IMR-90 (cell line): Measurements from ENCODE around the gene GGT6. TPM values are rescaled to one million over a fixed set of nuclear protein-coding genes. Genes with fewer than 3 reads are reported as not detected.

ENCODE experiments used
- ATAC-seq: fragments of 200-7000 bp; cut with Tn5 transposase; 2 replicates; pipeline ENCODE4 v1.9.1; 2020; ENCODE audit warnings: low read depth, mild to moderate bottlenecking, moderate library complexity
- BruUV-seq: library from RNA; stranded (reverse); fragments of 400-500 nt; replicated peaks from 2 replicates; lab custom pipeline; 2021; lab: Mats Ljungman, UMichigan
- CTCF ChIA-PET: fragments of 300-600 bp; formaldehyde crosslinking; extraction: SDS; loops from one replicate; lab custom pipeline; 2021; ENCODE audit warnings: antibody characterized with exemption; lab: Yijun Ruan, JAX
- POLR2A ChIA-PET: fragments of 300-600 bp; sonication (Branson Sonifier 250); formaldehyde crosslinking; loops from one replicate; lab custom pipeline; 2022; ENCODE audit warnings: antibody characterized with exemption; ENCODE audit not compliant: unreplicated experiment; lab: Charles Lee
- DNase-seq: peaks from one replicate; pipeline ENCODE4 v3.0.0; 2013
- H2AFZ ChIP-seq: replicated peaks from 2 replicates; pipeline ENCODE3; 2013; ENCODE audit warnings: low read length, mild to moderate bottlenecking; ENCODE audit not compliant: poor library complexity
- H2AK5ac ChIP-seq: 2 replicates; pipeline ENCODE4 v1.6.1; 2013; ENCODE audit warnings: low read depth, low read length, inconsistent platforms
- H2AK9ac ChIP-seq: replicated peaks from 2 replicates; pipeline ENCODE3; 2013; ENCODE audit warnings: mild to moderate bottlenecking, low read depth, low read length, moderate library complexity; ENCODE audit not compliant: poor library complexity
- H2BK120ac ChIP-seq: 2 replicates; pipeline ENCODE4 v1.6.1; 2013; ENCODE audit warnings: low read depth, low read length, inconsistent platforms
- H2BK15ac ChIP-seq: 3 replicates; pipeline ENCODE4 v1.6.1; 2013; ENCODE audit warnings: low read depth, low read length, inconsistent platforms
- H2BK20ac ChIP-seq: 2 replicates; pipeline ENCODE4 v1.6.1; 2013; ENCODE audit warnings: low read depth, mild to moderate bottlenecking, inconsistent platforms, low read length, moderate library complexity
- H2BK5ac ChIP-seq: 2 replicates; pipeline ENCODE4 v1.6.1; 2013; ENCODE audit warnings: mild to moderate bottlenecking, low read depth, low read length, inconsistent platforms; ENCODE audit not compliant: poor library complexity, severe bottlenecking
- H3K14ac ChIP-seq: replicated peaks from 2 replicates; pipeline ENCODE4 v1.6.1; 2013; ENCODE audit warnings: low read depth, low read length, inconsistent platforms
- H3K18ac ChIP-seq: 2 replicates; pipeline ENCODE4 v1.6.1; 2013; ENCODE audit warnings: low read depth, low read length, control low read depth
- H3K23ac ChIP-seq: 2 replicates; pipeline ENCODE4 v1.6.1; 2013; ENCODE audit warnings: low read depth, low read length, inconsistent platforms
- H3K27ac ChIP-seq: 2 replicates; pipeline ENCODE4 v1.5.1; 2013; ENCODE audit warnings: mild to moderate bottlenecking, control low read depth, low read length; ENCODE audit not compliant: insufficient read depth
- H3K27me3 ChIP-seq: 2 replicates; pipeline ENCODE4 v1.6.1; 2013; ENCODE audit warnings: low read length; ENCODE audit not compliant: control insufficient read depth, insufficient read depth
- H3K36me3 ChIP-seq: 2 replicates; pipeline ENCODE4 v1.6.1; 2013; ENCODE audit warnings: low read length, mixed read lengths; ENCODE audit not compliant: control insufficient read depth, insufficient read depth
- H3K4ac ChIP-seq: 2 replicates; pipeline ENCODE4 v1.6.1; 2013; ENCODE audit warnings: low read depth, low read length, inconsistent platforms
- H3K4me1 ChIP-seq: 2 replicates; pipeline ENCODE4 v1.6.1; 2013; ENCODE audit warnings: low read length, mixed read lengths; ENCODE audit not compliant: control insufficient read depth, insufficient read depth
- H3K4me2 ChIP-seq: 2 replicates; pipeline ENCODE4 v1.6.1; 2013; ENCODE audit warnings: low read depth, mild to moderate bottlenecking, control low read depth, low read length, moderate library complexity
- H3K4me3 ChIP-seq: 2 replicates; pipeline ENCODE4 v1.5.1; 2013; ENCODE audit warnings: low read depth, mild to moderate bottlenecking, control low read depth, low read length, moderate library complexity; ENCODE audit not compliant: insufficient read depth
- H3K56ac ChIP-seq: 2 replicates; pipeline ENCODE4 v1.6.1; 2013; ENCODE audit warnings: low read length, inconsistent platforms; ENCODE audit not compliant: insufficient read depth; ENCODE audit errors: extremely low read depth
- H3K79me1 ChIP-seq, 2 experiments: 2 replicates each; pipeline ENCODE4 v1.6.1; 2013; ENCODE audit warnings: low read length in 2 of 2, inconsistent platforms in 1 of 2, low read depth in 1 of 2
- H3K9ac ChIP-seq: 2 replicates; pipeline ENCODE4 v1.6.1; 2013; ENCODE audit warnings: low read depth, low read length, control low read depth
- H3K9me1 ChIP-seq: 2 replicates; pipeline ENCODE4 v1.6.1; 2013; ENCODE audit warnings: low read length, inconsistent platforms; ENCODE audit not compliant: insufficient read depth
- H3K9me3 ChIP-seq: 2 replicates; pipeline ENCODE4 v1.6.1; 2013; ENCODE audit warnings: low read length; ENCODE audit not compliant: control insufficient read depth, insufficient read depth
- H4K20me1 ChIP-seq: 2 replicates; pipeline ENCODE4 v1.6.1; 2013; ENCODE audit warnings: low read length, inconsistent platforms; ENCODE audit not compliant: insufficient read depth
- H4K5ac ChIP-seq: 2 replicates; pipeline ENCODE4 v1.6.1; 2013; ENCODE audit warnings: mild to moderate bottlenecking, low read depth, low read length, control low read depth
- H4K8ac ChIP-seq, 2 experiments: 2 replicates each; pipeline ENCODE4 v1.6.1; 2013; ENCODE audit warnings: low read depth in 2 of 2, low read length in 2 of 2, control low read depth in 1 of 2, inconsistent platforms in 1 of 2
- H4K91ac ChIP-seq: 2 replicates; pipeline ENCODE4 v1.6.1; 2013; ENCODE audit warnings: low read depth, low read length, inconsistent platforms; ENCODE audit not compliant: insufficient read depth
- BHLHE40 ChIP-seq: fragments of 150-350 bp; IDR thresholded peaks from 2 replicates; pipeline ENCODE4 v1.6.1; 2016; ENCODE audit warnings: mild to moderate bottlenecking, low read depth, low read length
- CHD1 ChIP-seq: IDR thresholded peaks from 2 replicates; pipeline ENCODE4 v1.6.1; 2012; ENCODE audit warnings: low read depth, low read length, improper control_type of control experiment
- MAZ ChIP-seq: IDR thresholded peaks from 2 replicates; pipeline ENCODE4 v1.6.1; 2012; ENCODE audit warnings: low read depth, mild to moderate bottlenecking, low read length, improper control_type of control experiment, moderate library complexity, borderline replicate concordance
- MXI1 ChIP-seq: IDR thresholded peaks from 2 replicates; pipeline ENCODE4 v1.6.1; 2012; ENCODE audit warnings: low read depth, mild to moderate bottlenecking, low read length, moderate library complexity, borderline replicate concordance
- POLR2A ChIP-seq: IDR thresholded peaks from 2 replicates; pipeline ENCODE4 v1.6.1; 2012; ENCODE audit warnings: mild to moderate bottlenecking, low read depth, low read length
- RAD21 ChIP-seq: IDR thresholded peaks from 2 replicates; pipeline ENCODE4 v1.6.1; 2012; ENCODE audit warnings: low read length, improper control_type of control experiment
- RFX5 ChIP-seq: IDR thresholded peaks from 2 replicates; pipeline ENCODE4 v1.8.0; 2012; ENCODE audit warnings: low read depth, mild to moderate bottlenecking, low read length, moderate library complexity
- SMC3 ChIP-seq: fragments of 150-350 bp; IDR thresholded peaks from 2 replicates; pipeline ENCODE4 v1.6.1; 2016; ENCODE audit warnings: low read depth, mild to moderate bottlenecking, antibody characterized with exemption, low read length, moderate library complexity
- WGBS, 2 experiments: methylation state at CpG; one replicate each; pipeline versions ENCODE4 v1.1.5 to v1.1.7; 2013; ENCODE audit warnings: missing lambda C conversion rate in 2 of 2; ENCODE audit not compliant: insufficient read length in 1 of 2; ENCODE audit errors: extremely low coverage in 2 of 2; 5-methylcytosine and 5-hydroxymethylcytosine counted together
- dilution Hi-C: fragments of 300-500 bp; cut with HindIII; formaldehyde crosslinking; loops from one replicate; pipeline ENCODE4 v1.14.3; 2018; ENCODE audit warnings: low sequenced_read_pairs; ENCODE audit not compliant: unreplicated experiment
- in situ Hi-C: fragments of 300-500 bp; cut with MboI; formaldehyde crosslinking; loops from 3 replicates; pipeline ENCODE4 v1.14.3; 2019; ENCODE audit warnings: low sequenced_read_pairs, inconsistent platforms, mixed read lengths
- intact Hi-C: fragments of 100-400 bp; cut with micrococcal nuclease; formaldehyde crosslinking; loops from 2 replicates; pipeline ENCODE4 v1.10.0; 2022
- polyA plus RNA-seq, 3 experiments: library from polyadenylated mRNA; depleted of rRNA; stranded (reverse); fragments of >200 nt; gene quantifications; 2 replicates each; pipeline ENCODE4 v1.2.3, GENCODE V29; 2012; ENCODE audit warnings: low replicate concordance in 1 of 3
- total RNA-seq: library from RNA; depleted of rRNA; stranded (reverse); fragments of >200 nt; gene quantifications from 2 replicates; pipeline ENCODE4 v1.2.3, GENCODE V29; 2012
- TF ChIP-seq, protein P1 (sequence below): fragments of 150-350 bp; IDR thresholded peaks from 2 replicates; pipeline ENCODE4 v1.6.1; 2017; ENCODE audit warnings: mild to moderate bottlenecking, antibody characterized with exemption, low read length, low read depth

The GGT6 gene
- total and polyA plus RNA-seq, 2 of the 4 experiments (the other 2 are of a cell fraction), result not detected

DNA sequence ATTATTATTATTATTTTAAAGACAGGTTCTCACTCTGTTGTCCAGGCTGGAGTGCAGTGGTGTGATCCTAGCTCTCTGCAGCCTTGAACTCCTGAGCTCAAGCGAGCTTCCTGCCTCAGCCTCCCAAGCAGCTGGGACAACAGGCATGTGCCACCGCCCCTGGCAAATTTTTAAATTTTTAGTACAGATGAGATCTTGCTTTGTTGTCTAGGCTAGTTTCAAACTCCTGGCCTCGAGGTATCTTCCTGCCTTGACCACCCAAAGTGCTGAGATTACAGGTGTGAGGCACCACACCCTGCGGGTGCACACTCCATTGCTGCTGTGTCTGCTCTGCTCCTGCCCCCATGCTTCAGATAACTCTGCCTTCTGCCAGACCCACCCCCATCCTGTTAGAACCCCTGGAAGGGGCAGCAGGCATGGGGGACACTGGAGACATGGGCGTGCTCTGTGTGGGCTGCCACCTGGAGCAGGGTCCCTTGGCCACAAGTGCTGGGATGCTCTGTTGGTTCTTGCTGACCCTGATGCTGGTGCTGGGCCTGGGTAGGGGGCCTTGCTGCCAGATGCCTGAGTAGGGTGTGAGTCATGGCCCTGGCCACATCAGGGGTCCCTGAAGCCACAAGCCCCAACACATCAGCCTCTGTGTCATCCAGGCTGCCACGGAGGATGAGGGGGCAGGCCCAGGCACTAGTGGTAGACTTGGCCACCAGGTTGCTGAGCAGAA is 2.6 kb downstream of the GGT6 start:
- H2AFZ ChIP-seq, result no peak overlapping the region
- H3K27ac ChIP-seq, result no peak overlapping the region
- no peak overlapping the region for H3K4ac ChIP-seq
- H3K4me3 ChIP-seq, result no peak overlapping the region
- DNase-seq (no peak), ATAC-seq (no peak)
- H3K56ac ChIP-seq, result no peak overlapping the region
- no peak overlapping the region for H2BK5ac ChIP-seq
- no peaks in the 10 kb centered on the region for H4K20me1 ChIP-seq
- H3K9me1 ChIP-seq, result 0 out of 2 replicates have a peak, but pooled peaks cover 2% of the 10 kb centered on the region
- H4K91ac ChIP-seq, result no peak overlapping the region
- H3K36me3 ChIP-seq, result peaks cover 2% of the 10 kb centered on the region; the same call in 1 of the 2 replicates
- TF ChIP-seq MAZ (no peak), RAD21 (no peak), SMC3 (no peak), POLR2A (no peak), BHLHE40 (no peak), CHD1 (no peak), RFX5 (no peak), MXI1 (no peak)
- TF ChIP-seq, protein P1, sequence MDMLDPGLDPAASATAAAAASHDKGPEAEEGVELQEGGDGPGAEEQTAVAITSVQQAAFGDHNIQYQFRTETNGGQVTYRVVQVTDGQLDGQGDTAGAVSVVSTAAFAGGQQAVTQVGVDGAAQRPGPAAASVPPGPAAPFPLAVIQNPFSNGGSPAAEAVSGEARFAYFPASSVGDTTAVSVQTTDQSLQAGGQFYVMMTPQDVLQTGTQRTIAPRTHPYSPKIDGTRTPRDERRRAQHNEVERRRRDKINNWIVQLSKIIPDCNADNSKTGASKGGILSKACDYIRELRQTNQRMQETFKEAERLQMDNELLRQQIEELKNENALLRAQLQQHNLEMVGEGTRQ, result no peak
- ChIA-PET POLR2A (no interaction called here), CTCF (interaction anchor here (1.0 kb wide), 1 partner anchor 9 kb away, joined by 3 read pairs; no protein-coding TSS in a partner anchor)
- H2BK20ac ChIP-seq, result no peak overlapping the region
- H3K27me3 ChIP-seq, result peaks cover 5% of the 10 kb centered on the region; the same call in 1 of the 2 replicates
- in situ Hi-C loops, result loop anchor here (10.0 kb wide), 1 partner anchor 63 kb away; the partner anchor contains the start of gene SPNS2
- no peak overlapping the region for H2BK120ac ChIP-seq
- no peak overlapping the region for H2AK5ac ChIP-seq
- H3K18ac ChIP-seq, result no peak overlapping the region
- peaks cover 8% of the 10 kb centered on the region for H3K4me1 ChIP-seq
- no TSS peak for BruUV-seq
- dilution Hi-C loops, result no loop called here
- H2BK15ac ChIP-seq, result no peak overlapping the region
- 90% methylated on average over 2 of the region's 6 CpGs; no CpG with 5 or more reads in 1 of the 2 experiments for WGBS, 2 experiments
- H3K14ac ChIP-seq, result no peak overlapping the region
- intact Hi-C loops, result loop anchor here (5.0 kb wide), 1 partner anchor 135 kb away; no protein-coding TSS in a partner anchor
- no peak overlapping the region for H3K4me2 ChIP-seq
- no peaks in the 10 kb centered on the region for H3K9me3 ChIP-seq
- H2AK9ac ChIP-seq, result no peak overlapping the region
- no peak overlapping the region for H4K8ac ChIP-seq
- peaks cover 9 to 21% of the 10 kb centered on the region in 2 experiments for H3K79me1 ChIP-seq
- H4K5ac ChIP-seq, result no peak overlapping the region
- H3K9ac ChIP-seq, result no peak overlapping the region
- H3K23ac ChIP-seq, result no peak overlapping the region
